ENCODE data around the gene LRRFIP2. TPM values are rescaled to one million over a fixed set of nuclear protein-coding genes. Genes with fewer than 3 reads are reported as not detected.
A peak's percentile ranks its signal among the peaks of the same experiment; 100 is the strongest.

Gene LRRFIP2
- total and polyA plus RNA-seq, 2 of the 4 experiments (the other 2 are of a cell fraction): 20.6 to 31.0 TPM

- H3K4me2 ChIP-seq (ENCODE audit: low read depth, low read length): no peak overlapping the region
- H2BK15ac ChIP-seq (ENCODE audit: low read depth, low read length): no peak overlapping the region
These were observed 13.0 kb downstream of the LRRFIP2 start for GRCh38 chr3:37161351-37161750.

More at GRCh38 chr3:37161351-37161750, 13.0 kb downstream of the LRRFIP2 start:
- Histone ChIP-seq H4K20me1 (ENCODE audit: insufficient read depth, low read length) (0 out of 2 replicates have a peak, but pooled peaks cover 3% of the 10 kb centered on the region), H3K27ac (ENCODE audit: insufficient read depth, low read length) (no peak overlapping the region), H2AK5ac (ENCODE audit: low read depth, low read length) (no peak overlapping the region; the same call in 1 of the 2 replicates), H3K27me3 (ENCODE audit: control insufficient read depth, insufficient read depth, low read length) (no peaks in the 10 kb centered on the region), H3K79me1 (ENCODE audit: low read depth in 1 of 2, low read length in 2 of 2) (peaks cover 27 to 46% of the 10 kb centered on the region in 2 experiments), H3K9me1 (ENCODE audit: insufficient read depth, low read length) (peaks cover 4% of the 10 kb centered on the region; the same call in 1 of the 2 replicates), H2AK9ac (replicated peaks; ENCODE audit: low read depth, low read length, poor library complexity) (no peak overlapping the region), H4K91ac (ENCODE audit: insufficient read depth, low read depth, low read length) (no peak overlapping the region), H3K14ac (replicated peaks; ENCODE audit: low read depth, low read length) (no peak overlapping the region), H2BK20ac (ENCODE audit: low read depth, low read length) (no peak overlapping the region), H3K9me3 (ENCODE audit: control insufficient read depth, insufficient read depth, low read length) (no peaks in the 10 kb centered on the region), H2BK5ac (ENCODE audit: low read depth, low read length, poor library complexity, severe bottlenecking) (no peak overlapping the region), H3K9ac (ENCODE audit: low read depth, low read length) (no peak overlapping the region), H4K8ac (ENCODE audit: low read depth in 2 of 2, low read length in 2 of 2) (peak overlapping the region in 1 of 2 experiments; percentile 54; a peak in 1 of 4 replicates), H2AFZ (replicated peaks; ENCODE audit: low read length, poor library complexity) (no peak overlapping the region), H3K36me3 (ENCODE audit: control insufficient read depth, insufficient read depth, low read length) (peaks cover 5% of the 10 kb centered on the region), H3K18ac (ENCODE audit: low read depth, low read length) (0 out of 2 replicates have a peak overlapping the region, but pooled peaks have one; percentile 64), H2BK120ac (ENCODE audit: low read depth, low read length) (no peak overlapping the region), H3K4me3 (ENCODE audit: insufficient read depth, low read depth, low read length) (no peak overlapping the region), H4K5ac (ENCODE audit: low read depth, low read length) (peak overlapping the region; percentile 77; the same call in 1 of the 2 replicates), H3K56ac (ENCODE audit: extremely low read depth, insufficient read depth, low read length) (no peak overlapping the region), H3K23ac (ENCODE audit: low read depth, low read length) (no peak overlapping the region), H3K4me1 (ENCODE audit: control insufficient read depth, insufficient read depth, low read length) (peaks cover 3% of the 10 kb centered on the region; the same call in 1 of the 2 replicates), H3K4ac (ENCODE audit: low read depth, low read length) (no peak overlapping the region)
- WGBS, 2 experiments (ENCODE audit: extremely low coverage in 2 of 2, insufficient read length in 1 of 2): no CpG with 5 or more reads among the region's 3 CpGs
- CTCF ChIA-PET: interaction anchor here (0.6 to 0.7 kb wide), 2 partner anchors 20 to 101 kb away, joined by 3 read pairs; no protein-coding TSS in a partner anchor
- POLR2A ChIA-PET (ENCODE audit: unreplicated experiment): no interaction called here
- in situ Hi-C loops (cut with MboI; ENCODE audit: low sequenced_read_pairs): no loop called here
- dilution Hi-C loops (cut with HindIII; ENCODE audit: low sequenced_read_pairs, unreplicated experiment): no loop called here
- TF ChIP-seq BHLHE40 (IDR thresholded peaks at IDR 0.05; ENCODE audit: low read depth, low read length) (no peak), FOS (IDR thresholded peaks at IDR 0.05; ENCODE audit: low read depth, low read length) (no peak), CTCF (conservative IDR thresholded peaks at IDR 0.05; ENCODE audit: low read depth, low read length) (no peak), CEBPB (IDR thresholded peaks at IDR 0.05; ENCODE audit: low read depth, low read length) (no peak), MAFK (IDR thresholded peaks at IDR 0.05; ENCODE audit: low read depth, low read length) (no peak), POLR2A (IDR thresholded peaks at IDR 0.05; ENCODE audit: low read depth, low read length) (no peak), MAZ (IDR thresholded peaks at IDR 0.05; ENCODE audit: borderline replicate concordance, low read depth, low read length) (no peak), ELK1 (IDR thresholded peaks at IDR 0.05; ENCODE audit: borderline replicate concordance, low read depth, low read length) (no peak), SMC3 (IDR thresholded peaks at IDR 0.05; ENCODE audit: low read depth, low read length) (no peak), MXI1 (IDR thresholded peaks at IDR 0.05; ENCODE audit: borderline replicate concordance, low read depth, low read length) (no peak), RAD21 (IDR thresholded peaks at IDR 0.05; ENCODE audit: low read length) (no peak), NFE2L2 (IDR thresholded peaks at IDR 0.05; ENCODE audit: low read depth, low read length) (no peak), USF2 (IDR thresholded peaks at IDR 0.05; ENCODE audit: low read depth, low read length) (no peak), RCOR1 (IDR thresholded peaks at IDR 0.05; ENCODE audit: insufficient replicate concordance, low read length) (no peak), RFX5 (IDR thresholded peaks at IDR 0.05; ENCODE audit: low read depth, low read length) (no peak), CHD1 (IDR thresholded peaks at IDR 0.05; ENCODE audit: low read depth, low read length) (no peak)
- intact Hi-C loops (cut with micrococcal nuclease): no loop called here
- BruUV-seq (replicated peaks): no TSS peak
- no peak for ATAC-seq (ENCODE audit: low read depth)
- peak; percentile 22 for DNase-seq

Measured in IMR-90 (cell line).